ENCODE results near the gene HINFP.
A peak's percentile ranks its signal among the peaks of the same experiment; 100 is the strongest.
"Not testable (repeated sequence)": the region's sequence is repeated elsewhere in the genome, so short reads cannot be mapped to it uniquely, and the experiment has no call there.

The HINFP gene

DNA sequence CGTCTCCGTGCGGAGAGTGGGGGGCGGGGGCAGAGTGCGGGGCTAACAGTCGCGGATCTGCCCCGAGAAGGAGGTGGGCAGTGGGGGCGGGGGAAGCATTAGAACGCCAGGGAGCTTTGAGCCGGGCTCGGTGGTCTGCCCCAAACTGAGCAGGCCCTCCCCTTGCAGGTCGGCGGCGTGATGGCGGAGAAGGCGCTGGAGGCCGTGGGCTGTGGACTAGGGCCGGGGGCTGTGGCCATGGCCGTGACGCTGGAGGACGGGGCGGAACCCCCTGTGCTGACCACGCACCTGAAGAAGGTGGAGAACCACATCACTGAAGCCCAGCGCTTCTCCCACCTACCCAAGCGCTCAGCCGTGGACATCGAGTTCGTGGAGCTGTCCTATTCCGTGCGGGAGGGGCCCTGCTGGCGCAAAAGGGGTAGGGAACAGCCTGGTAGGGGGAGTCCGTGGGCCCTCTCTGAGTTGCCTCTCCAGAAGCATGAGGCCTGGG is 28.5 kb downstream of the HINFP start:
- no peak for DNase-seq
- in situ Hi-C loops (cut with MboI; ENCODE audit: low pct_unique_long_range_greater_than_20kb, low sequenced_read_pairs): no loop called here

DNA sequence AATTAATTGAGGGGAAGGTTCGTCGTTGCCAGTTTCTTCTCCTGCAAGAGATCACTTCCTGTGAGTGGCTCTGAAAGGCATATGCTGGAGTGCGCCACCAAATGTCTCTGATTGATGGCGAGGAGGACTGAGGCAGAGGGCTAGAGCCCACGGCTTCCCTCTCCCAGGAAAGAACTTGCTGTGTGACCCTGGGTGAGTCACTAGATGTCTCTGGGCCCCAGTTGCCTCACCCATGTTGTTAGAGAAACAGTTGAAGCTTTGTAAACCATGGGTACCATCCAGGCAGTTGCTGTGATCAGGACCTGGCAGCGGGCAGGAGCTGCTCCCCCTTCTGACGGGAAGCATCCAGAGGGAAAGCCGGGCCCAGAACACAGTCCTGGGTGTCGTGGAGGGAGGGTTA is 30.7 kb downstream of the HINFP start:
- no peak for DNase-seq
- in situ Hi-C loops (cut with MboI; ENCODE audit: low pct_unique_long_range_greater_than_20kb, low sequenced_read_pairs): no loop called here

DNA sequence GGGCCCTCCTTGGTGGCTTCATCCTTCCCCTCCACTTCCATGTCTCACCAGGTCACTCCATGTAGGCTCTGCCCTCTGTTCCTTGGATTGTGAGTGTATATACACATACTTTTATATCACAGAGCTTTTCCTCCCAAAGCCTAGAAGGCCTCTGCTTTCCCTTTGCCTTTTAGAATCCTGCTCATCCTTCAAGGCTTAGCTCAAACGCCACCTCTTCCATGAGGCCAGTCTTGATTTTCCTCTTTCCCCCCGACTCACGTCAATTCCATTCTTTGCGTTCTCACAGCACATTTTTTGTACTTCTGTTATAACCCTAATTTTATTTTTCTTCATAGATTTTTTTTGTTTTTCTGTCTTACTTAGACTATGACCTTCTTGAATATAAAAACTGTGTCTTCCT is 31.2 kb downstream of the HINFP start:
- DNase-seq: no peak

DNA sequence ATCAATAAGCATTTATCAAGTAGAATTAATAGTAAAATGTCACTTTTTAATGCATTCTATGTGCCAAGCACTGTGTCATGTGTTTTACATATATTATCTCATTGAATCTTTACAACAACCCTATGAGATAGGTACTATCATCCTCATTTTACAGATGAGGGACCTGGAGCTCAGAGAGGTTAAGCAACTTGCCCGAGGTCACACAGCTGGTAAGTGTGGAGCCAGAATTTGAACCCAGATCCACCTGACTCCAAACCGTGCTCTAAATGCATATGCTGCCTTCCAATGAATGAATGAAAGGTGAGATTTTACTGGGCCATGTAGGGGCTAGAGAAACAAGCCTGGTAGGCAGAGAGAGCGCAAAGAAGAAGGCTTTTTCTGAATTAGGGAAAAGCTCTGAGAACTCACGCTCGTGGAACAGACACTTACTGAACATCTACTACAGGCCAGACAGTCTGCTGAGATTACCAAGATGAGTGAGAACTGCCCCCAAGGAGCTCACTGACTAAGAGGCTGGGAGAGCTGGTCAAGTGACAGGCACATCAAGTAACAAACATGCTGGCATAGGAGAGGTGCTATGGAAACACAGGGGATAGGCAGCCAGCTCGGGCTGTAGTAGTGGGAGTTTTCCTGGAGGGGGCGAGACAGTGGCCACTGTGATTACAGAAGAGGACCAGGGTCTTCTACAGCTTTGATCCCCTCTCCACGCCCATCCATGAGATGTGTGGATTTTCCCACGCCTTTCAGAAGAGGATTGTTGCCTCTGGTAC is 31.9 kb downstream of the HINFP start:
- in situ Hi-C loops (cut with MboI; ENCODE audit: low pct_unique_long_range_greater_than_20kb, low sequenced_read_pairs): no loop called here

More for the DNA sequence above, 31.2 kb downstream of the HINFP start:
- in situ Hi-C loops (cut with MboI; ENCODE audit: low pct_unique_long_range_greater_than_20kb, low sequenced_read_pairs): no loop called here

DNA sequence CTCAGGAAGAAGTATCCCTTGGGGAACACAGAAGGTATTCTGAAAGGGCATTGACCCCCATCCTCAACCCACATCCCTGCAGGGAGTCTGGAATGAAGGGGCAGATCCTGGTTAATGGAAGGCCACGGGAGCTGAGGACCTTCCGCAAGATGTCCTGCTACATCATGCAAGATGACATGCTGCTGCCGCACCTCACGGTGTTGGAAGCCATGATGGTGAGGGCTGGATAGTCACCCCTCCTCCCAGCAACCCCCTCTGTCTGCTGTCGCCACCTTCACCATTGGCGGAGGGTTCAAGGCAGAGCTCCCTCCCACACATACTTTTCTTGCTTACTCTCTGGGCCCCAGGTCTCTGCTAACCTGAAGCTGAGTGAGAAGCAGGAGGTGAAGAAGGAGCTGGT is 32.8 kb downstream of the HINFP start:
- in situ Hi-C loops (cut with MboI; ENCODE audit: low pct_unique_long_range_greater_than_20kb, low sequenced_read_pairs): no loop called here
- DNase-seq: no peak

More for the DNA sequence above, 31.9 kb downstream of the HINFP start:
- no peak for DNase-seq

DNA sequence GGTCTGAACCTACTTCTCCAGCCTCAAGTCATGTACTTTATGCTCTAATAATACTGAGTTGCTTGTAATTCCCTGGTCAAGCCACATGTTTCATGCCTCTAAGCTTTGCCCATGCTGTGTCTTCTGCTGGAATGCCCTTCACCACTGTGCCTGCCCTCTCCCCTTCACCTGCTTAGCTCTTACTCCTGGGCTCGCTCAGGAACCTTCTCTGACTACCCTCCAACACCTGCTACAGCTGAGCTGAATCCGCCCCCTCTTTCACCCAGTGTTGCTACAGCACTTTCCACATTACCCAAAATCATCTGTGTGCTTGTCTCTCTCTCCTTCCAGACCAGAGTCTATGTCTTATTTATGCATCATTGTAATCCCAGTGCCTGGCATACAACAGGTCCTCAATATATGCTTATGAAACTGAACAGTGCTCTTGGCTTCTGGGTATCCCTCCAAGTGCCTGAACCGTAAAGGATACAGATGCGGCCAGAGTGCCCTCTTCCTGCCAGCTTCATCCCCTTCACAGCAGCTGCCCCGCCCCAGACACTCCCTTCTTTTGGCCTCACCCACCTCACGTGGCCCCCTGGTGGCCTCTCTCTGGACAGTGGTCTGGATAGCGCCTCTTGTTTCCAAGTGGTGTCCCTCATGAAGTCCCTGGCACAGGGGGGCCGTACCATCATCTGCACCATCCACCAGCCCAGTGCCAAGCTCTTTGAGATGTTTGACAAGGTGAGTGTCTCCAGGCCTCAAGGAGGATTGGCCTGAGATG is 34.5 kb downstream of the HINFP start:
- peak; percentile 32 for DNase-seq
- in situ Hi-C loops (cut with MboI; ENCODE audit: low pct_unique_long_range_greater_than_20kb, low sequenced_read_pairs): no loop called here

DNA sequence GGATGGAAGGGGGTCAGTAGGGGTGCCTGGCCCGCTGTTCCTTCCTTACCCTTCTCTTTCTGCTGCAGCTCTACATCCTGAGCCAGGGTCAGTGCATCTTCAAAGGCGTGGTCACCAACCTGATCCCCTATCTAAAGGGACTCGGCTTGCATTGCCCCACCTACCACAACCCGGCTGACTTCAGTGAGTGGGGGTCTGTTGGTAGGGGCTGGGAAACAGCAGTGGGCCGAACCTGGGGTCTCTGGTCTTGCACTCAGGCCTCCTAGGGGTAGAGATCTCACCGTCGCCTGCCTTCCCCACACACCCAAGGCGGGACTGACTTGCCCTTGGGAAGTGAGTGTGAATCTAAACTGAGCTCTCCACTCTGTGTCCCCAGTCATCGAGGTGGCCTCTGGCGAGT is 35.1 kb downstream of the HINFP start:
- DNase-seq: no peak
- in situ Hi-C loops (cut with MboI; ENCODE audit: low pct_unique_long_range_greater_than_20kb, low sequenced_read_pairs): no loop called here

DNA sequence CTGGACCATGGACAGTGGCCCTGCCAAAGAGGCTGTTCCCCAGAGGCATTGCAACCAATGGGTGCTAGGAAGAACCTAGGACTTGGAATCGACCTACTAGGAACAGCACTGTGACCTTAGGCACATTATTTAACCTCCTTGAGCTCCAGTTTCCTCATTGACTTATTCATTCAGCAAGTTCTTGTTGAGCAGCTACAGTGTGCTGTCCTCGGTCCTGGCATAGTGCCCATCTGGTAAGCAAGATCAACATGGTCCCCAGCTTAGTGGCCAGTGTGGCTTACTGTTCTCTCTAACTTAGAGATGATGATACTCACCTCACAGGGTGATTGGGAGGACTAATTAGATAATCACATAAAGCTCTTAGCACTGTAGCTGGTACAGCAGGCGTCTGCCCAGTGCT is 35.7 kb downstream of the HINFP start:
- DNase-seq: no peak
- in situ Hi-C loops (cut with MboI; ENCODE audit: low pct_unique_long_range_greater_than_20kb, low sequenced_read_pairs): no loop called here

DNA sequence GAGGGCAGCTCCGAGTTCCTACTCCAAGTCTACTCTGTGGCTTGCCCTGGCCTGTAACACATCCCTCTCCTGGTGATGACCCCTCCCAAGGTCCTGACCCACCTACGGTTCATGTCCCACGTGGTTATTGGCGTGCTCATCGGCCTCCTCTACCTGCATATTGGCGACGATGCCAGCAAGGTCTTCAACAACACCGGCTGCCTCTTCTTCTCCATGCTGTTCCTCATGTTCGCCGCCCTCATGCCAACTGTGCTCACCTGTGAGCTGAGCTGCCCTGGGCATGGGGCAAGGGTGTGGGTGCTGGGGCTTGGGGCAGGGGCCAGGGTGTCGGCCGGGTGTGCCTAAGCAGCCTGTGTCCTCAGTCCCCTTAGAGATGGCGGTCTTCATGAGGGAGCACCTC is 37.1 kb downstream of the HINFP start:
- in situ Hi-C loops (cut with MboI; ENCODE audit: low pct_unique_long_range_greater_than_20kb, low sequenced_read_pairs): no loop called here
- no peak for DNase-seq

DNA sequence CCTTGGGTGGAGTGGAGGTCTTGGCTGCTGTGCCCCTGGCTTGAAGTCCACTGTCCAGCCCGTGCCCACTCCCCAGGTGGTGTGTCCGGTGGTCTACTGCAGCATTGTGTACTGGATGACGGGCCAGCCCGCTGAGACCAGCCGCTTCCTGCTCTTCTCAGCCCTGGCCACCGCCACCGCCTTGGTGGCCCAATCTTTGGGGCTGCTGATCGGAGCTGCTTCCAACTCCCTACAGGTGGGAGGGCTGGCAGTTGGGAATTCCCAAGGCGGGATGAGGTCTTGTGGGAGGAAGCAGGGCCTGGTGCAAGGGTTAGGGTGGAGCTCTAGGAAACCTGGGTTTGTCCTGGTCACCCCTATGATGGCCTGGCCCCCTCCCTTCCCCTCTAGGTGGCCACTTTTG is 38.8 kb downstream of the HINFP start:
- no peak for DNase-seq
- in situ Hi-C loops (cut with MboI; ENCODE audit: low pct_unique_long_range_greater_than_20kb, low sequenced_read_pairs): no loop called here

DNA sequence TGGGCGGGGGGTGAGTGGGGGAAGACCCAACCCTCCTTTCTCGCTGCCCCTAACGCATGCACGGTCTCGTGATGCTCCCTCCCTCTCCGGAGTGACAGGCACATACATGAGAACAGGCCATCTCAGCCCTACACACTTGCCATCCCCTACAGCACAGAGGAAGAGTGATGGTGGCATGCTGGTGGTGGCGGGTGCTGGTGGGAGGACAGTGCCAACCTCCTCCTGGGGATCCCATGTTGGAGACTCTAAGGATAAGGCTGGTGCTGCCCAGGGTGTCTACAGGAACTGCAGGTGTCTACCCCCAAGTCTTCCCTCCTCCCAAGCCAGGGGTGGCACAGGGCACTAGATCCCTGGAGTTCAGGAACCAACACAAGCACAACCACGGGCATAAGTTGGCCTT is 40.5 kb downstream of the HINFP start:
- in situ Hi-C loops (cut with MboI; ENCODE audit: low pct_unique_long_range_greater_than_20kb, low sequenced_read_pairs): no loop called here
- DNase-seq: no peak

DNA sequence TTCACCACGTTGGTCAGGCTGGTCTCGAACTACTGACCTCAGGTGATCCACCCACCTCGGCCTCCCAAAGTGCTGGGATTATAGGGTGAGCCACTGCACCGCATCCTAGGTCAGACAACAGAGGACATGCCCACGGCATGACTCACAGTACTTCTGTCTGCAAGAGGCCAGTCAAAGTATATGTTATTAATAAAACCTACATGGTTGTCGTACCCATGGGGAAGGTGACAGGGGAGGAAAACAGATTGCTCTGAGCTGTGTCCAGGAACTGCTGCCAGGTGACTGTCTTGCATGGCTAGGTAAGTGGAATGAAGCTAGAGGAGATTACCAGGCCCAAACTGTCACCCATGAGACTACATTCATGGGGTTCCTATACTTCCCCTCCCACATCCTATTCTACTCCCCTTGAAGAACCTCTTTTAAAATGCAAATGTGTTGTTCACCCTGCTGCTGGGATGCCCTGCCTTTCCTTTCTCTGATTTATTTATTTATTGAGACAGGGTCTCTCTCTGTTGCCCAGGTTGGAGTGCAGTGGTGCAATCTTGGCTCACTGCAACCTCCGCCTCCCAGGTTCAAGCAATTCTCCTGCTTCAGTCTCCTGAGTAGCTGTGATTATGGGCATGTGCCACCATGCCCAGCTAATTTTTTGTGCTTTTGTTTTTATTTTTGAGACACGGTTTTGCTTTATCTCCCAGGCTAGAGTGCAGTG is 45.1 kb downstream of the HINFP start:
- in situ Hi-C loops (cut with MboI; ENCODE audit: low pct_unique_long_range_greater_than_20kb, low sequenced_read_pairs): no loop called here
- DNase-seq: no peak

DNA sequence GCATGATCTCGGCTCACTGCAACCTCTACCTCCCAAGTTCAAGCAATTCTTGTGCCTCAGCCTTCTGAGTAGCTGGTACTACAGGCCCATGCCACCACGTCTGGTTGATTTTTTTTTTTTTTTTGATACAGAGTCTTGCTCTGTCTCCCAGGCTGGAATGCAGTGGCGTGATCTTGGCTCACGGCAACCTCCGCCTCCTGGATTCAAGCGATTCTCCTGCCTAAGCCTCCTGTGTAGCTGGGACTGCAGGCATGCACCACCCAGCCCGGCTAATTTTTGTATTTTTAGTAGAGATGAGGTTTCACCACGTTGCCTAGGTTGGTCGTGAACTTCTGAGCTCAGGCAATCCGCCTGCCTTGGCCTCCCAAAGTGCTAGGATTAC is 45.7 kb downstream of the HINFP start:
- in situ Hi-C loops (cut with MboI; ENCODE audit: low pct_unique_long_range_greater_than_20kb, low sequenced_read_pairs); DNase-seq: not testable (repeated sequence)

DNA sequence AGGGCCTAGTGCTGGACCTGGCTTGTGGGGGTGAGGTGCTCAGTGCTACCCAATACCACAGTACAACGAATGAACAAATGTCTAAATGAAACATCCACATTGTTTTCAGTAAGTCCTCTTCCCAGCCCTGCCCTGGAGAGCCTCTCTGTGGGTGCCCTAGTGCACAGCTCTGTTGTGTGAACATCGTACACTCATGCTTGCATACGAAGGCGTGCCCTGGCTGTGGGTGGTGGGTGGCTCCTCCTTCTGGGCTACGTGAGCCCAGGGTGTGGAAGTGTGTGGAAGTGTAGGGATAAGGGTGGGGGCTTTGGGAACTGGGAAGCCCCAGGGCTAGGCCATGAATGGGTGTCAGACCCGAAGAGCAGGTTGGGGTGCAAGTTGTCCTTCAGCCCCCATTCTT is 46.6 kb downstream of the HINFP start:
- in situ Hi-C loops (cut with MboI; ENCODE audit: low pct_unique_long_range_greater_than_20kb, low sequenced_read_pairs): no loop called here
- DNase-seq: no peak

DNA sequence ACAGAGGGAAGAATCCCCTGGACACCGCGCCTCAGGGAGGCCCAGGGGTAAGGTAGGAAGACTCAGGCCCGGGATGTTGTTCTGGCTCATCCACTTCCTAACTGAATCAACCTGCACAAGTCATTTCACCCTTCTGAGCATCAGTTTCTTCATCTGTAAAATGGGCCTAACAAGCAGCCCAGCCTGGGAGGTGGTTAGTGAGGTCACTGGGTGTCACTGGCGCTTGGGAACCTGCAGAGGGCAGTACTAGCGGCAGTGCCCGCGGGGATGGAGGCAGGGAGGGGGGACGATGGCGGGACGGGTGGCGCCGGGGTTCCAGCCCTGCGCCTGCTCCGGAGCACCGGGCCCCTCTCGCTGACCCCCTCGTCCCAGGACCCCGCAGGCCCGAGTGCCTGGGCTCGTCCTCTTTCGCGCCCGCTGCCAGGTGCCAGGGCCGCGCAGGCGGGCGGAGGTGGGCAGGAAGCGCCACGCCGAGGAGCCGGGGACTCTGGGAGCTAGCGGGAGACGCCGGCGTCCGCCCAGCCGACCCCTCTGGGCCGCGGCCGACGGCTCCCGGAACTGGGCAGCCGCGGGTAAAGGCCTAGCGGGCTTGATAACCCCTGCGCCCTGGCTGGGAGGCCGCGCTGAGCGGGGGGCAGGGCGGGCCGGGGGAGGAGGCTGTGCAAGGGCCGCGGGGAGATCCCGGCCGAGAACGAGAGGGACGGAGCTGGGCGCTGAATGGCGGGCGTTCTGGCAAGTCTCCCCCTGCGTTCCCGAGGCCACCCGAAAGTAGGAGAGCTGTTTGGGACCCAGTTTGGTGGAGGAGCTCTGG is 47.3 kb downstream of the HINFP start, which contains the start of gene NLRX1:
Gene NLRX1 (plus strand): TSS at position 255 of the 811 bp plus-strand sequence. CDS start 2,679 bp downstream, outside the sequence.
- DNase-seq: peak; percentile 85
- in situ Hi-C loops (cut with MboI; ENCODE audit: low pct_unique_long_range_greater_than_20kb, low sequenced_read_pairs): no loop called here

DNA sequence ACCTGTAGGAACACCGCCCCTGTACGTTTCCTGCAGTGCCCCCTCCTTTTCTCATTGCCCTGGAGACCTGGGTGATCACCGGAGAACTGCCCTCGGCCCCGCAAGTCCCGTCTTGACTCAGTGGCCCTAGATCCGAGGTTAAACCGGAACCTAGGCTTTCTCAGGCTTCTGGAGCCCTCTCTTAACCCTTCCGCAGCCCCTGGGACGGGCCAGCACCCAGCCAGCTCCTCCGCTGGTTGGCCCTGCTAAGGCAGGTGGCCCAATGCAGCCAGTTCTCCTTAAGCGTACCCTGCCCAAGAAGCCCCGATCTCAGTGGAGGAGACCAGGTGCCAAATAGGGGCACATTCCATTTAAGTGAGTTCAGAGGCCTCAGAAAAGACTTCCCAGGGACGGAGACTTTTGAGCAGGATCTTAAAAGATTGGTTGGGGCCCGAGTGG is 47.9 kb downstream of the HINFP start:
- in situ Hi-C loops (cut with MboI; ENCODE audit: low pct_unique_long_range_greater_than_20kb, low sequenced_read_pairs): no loop called here
- peak; percentile 71 for DNase-seq

DNA sequence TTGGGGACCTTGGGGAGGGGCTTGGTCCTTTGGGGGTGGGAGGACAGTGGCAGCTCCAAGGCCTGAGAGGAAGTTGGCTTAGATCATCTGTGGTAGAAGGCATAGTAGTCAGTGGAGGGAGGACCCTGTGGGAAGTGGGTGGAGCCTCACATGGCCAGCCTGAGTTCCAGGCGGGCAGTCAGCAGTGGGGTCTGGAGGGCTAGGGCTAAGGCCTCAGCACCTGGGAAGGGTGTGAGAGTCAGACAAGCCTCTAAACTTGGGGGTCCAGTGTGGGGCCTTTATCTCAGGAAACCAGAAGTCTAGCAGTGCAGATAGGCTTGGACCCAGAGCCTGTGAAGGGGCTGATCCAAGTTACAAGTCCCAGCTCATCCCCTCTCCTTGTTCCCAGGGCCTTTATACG is 51.1 kb downstream of the HINFP start:
- in situ Hi-C loops (cut with MboI; ENCODE audit: low pct_unique_long_range_greater_than_20kb, low sequenced_read_pairs): no loop called here
- DNase-seq: peak; percentile 66

DNA sequence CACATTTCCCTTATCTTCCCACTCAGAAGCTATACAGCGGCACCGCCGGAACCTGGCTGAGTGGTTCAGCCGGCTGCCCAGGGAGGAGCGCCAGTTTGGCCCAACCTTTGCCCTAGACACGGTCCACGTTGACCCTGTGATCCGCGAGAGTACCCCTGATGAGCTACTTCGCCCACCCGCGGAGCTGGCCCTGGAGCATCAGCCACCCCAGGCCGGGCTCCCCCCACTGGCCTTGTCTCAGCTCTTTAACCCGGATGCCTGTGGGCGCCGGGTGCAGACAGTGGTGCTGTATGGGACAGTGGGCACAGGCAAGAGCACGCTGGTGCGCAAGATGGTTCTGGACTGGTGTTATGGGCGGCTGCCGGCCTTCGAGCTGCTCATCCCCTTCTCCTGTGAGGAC is 52.1 kb downstream of the HINFP start:
- in situ Hi-C loops (cut with MboI; ENCODE audit: low pct_unique_long_range_greater_than_20kb, low sequenced_read_pairs): no loop called here
- no peak for DNase-seq

DNA sequence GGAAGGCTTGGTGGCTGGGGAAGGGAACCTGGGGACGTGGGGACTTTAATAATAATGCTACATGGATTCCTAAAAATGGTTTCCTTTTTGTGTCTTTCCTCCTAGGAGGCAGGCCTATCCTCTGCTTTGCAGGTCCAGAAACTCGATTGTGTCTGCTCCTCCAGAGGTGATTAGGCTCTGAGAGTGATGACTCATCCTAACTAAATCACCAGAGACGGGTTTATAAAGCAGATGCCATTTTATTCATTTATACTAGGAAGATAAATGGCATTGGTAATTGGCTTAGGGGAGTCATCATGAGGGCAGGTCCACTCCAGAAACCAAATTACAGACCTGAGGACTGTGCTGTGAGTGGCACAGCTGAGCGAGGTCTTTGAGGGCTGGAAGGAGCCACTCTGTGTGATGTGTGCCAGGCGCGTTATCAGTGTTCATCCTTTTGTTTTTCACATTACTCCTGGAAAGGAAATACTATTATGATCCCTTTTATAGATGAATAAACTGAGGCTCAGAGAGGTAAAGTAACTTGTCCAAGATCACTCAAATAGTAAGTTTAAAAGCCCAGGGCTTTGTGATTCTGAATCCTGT is 54.2 kb downstream of the HINFP start:
- in situ Hi-C loops (cut with MboI; ENCODE audit: low pct_unique_long_range_greater_than_20kb, low sequenced_read_pairs): no loop called here
- DNase-seq: no peak

All from KBM-7 (cell line).